HG03280 (cell line): ENCODE data around the gene PRMT7.

ENCODE experiments used
- ATAC-seq: cut with Tn5 transposase; IDR thresholded peaks from one replicate; pipeline ENCODE4 v1.9.1; 2021; ENCODE audit warnings: mild to moderate bottlenecking, moderate library complexity; ENCODE audit not compliant: unreplicated experiment

The PRMT7 gene

GRCh38 chr16:68300734-68301459, 9.9 kb upstream of the PRMT7 start:
- ATAC-seq: no peak

- no peak for ATAC-seq
Measured at GRCh38 chr16:68306633-68307032, 4.2 kb upstream of the PRMT7 start.

GRCh38 chr16:68309799-68310198, 1.0 kb upstream of the PRMT7 start:
- no peak for ATAC-seq

- ATAC-seq: peak; percentile 6
Measured at GRCh38 chr16:68310437-68310773, 414 bp upstream of the PRMT7 start.

GRCh38 chr16:68313116-68313515, 2.3 kb downstream of the PRMT7 start:
- no peak for ATAC-seq

GRCh38 chr16:68319185-68319908, 8.5 kb downstream of the PRMT7 start:
- no peak for ATAC-seq

GRCh38 chr16:68324336-68324735, 13.5 kb downstream of the PRMT7 start:
- ATAC-seq: no peak

GRCh38 chr16:68324780-68325357, 14.1 kb downstream of the PRMT7 start:
- ATAC-seq: no peak

- peak; percentile 90 for ATAC-seq
Measured at GRCh38 chr16:68328151-68328859, 17.5 kb downstream of the PRMT7 start.

GRCh38 chr16:68328860-68329390, 18.1 kb downstream of the PRMT7 start:
- no peak for ATAC-seq

GRCh38 chr16:68331879-68332410, 21.1 kb downstream of the PRMT7 start:
- ATAC-seq: no peak

- no peak for ATAC-seq
Measured at GRCh38 chr16:68332411-68333121, 21.7 kb downstream of the PRMT7 start.

GRCh38 chr16:68335175-68335574, 24.4 kb downstream of the PRMT7 start:
- no peak for ATAC-seq

GRCh38 chr16:68338326-68339119, 27.7 kb downstream of the PRMT7 start:
- no peak for ATAC-seq

GRCh38 chr16:68339214-68339613, 28.4 kb downstream of the PRMT7 start:
- ATAC-seq: no peak

GRCh38 chr16:68342620-68343019, 31.8 kb downstream of the PRMT7 start:
- no peak for ATAC-seq

- no peak for ATAC-seq
Measured at GRCh38 chr16:68343137-68343536, 32.3 kb downstream of the PRMT7 start.

- ATAC-seq: no peak
Measured at GRCh38 chr16:68344252-68344651, 33.4 kb downstream of the PRMT7 start.

- no peak for ATAC-seq
Measured at GRCh38 chr16:68345351-68345810, 34.6 kb downstream of the PRMT7 start.
